Muscle layer of colon (tissue), 2 donors: ENCODE results near the gene NIPBL.
"Not testable (repeated sequence)": the region's sequence is repeated elsewhere in the genome, so short reads cannot be mapped to it uniquely, and the experiment has no call there.

ENCODE experiments used
- H3K27ac ChIP-seq: one replicate; pipeline ENCODE4 v1.7.0; 2013; ENCODE audit warnings: low read depth, mild to moderate bottlenecking, low read length, moderate library complexity
- H3K27me3 ChIP-seq, 2 donors: one replicate each; pipeline ENCODE4 v1.7.0; 2013; ENCODE audit warnings: low read length in 2 of 2, mild to moderate bottlenecking in 2 of 2; ENCODE audit not compliant: insufficient read depth in 2 of 2, control insufficient read depth in 1 of 2
- H3K36me3 ChIP-seq: one replicate; pipeline ENCODE4 v1.7.0; 2013; ENCODE audit warnings: mild to moderate bottlenecking, low read length; ENCODE audit not compliant: insufficient read depth
- H3K4me1 ChIP-seq: one replicate; pipeline ENCODE4 v1.7.0; 2013; ENCODE audit warnings: mild to moderate bottlenecking, low read length; ENCODE audit not compliant: insufficient read depth
- H3K4me3 ChIP-seq, 2 donors: one replicate each; pipeline ENCODE4 v1.7.0; 2013; ENCODE audit warnings: low read length in 2 of 2, low read depth in 1 of 2, mild to moderate bottlenecking in 1 of 2, moderate library complexity in 1 of 2
- H3K9ac ChIP-seq: one replicate; pipeline ENCODE4 v1.7.0; 2013; ENCODE audit warnings: low read length
- H3K9me3 ChIP-seq: one replicate; pipeline ENCODE4 v1.7.0; 2013; ENCODE audit warnings: mild to moderate bottlenecking, low read length
- donor health status: abdominal sarcoma.
- donor health status: Adenocarcinoma of cecum.

The NIPBL gene

GRCh38 chr5:36916614-36917013 is 40.0 kb downstream of the NIPBL start:
- not testable (repeated sequence) for H3K9me3 ChIP-seq, H3K9ac ChIP-seq, H3K4me3 ChIP-seq, H3K27me3 ChIP-seq, H3K4me1 ChIP-seq, H3K36me3 ChIP-seq, H3K27ac ChIP-seq

GRCh38 chr5:36917358-36917757 is 40.8 kb downstream of the NIPBL start:
- not testable (repeated sequence) for H3K9me3 ChIP-seq, H3K4me1 ChIP-seq, H3K27me3 ChIP-seq, H3K4me3 ChIP-seq, H3K36me3 ChIP-seq, H3K27ac ChIP-seq, H3K9ac ChIP-seq

GRCh38 chr5:36919238-36919637 is 42.7 kb downstream of the NIPBL start:
- Histone ChIP-seq H3K4me3 (no peak overlapping the region), H3K9me3 (no peaks in the 10 kb centered on the region), H3K4me1 (peaks cover 7% of the 10 kb centered on the region), H3K9ac (no peak overlapping the region), H3K27ac (no peak overlapping the region), H3K36me3 (no peaks in the 10 kb centered on the region), H3K27me3 (no peaks in the 10 kb centered on the region)

GRCh38 chr5:36919650-36920049 is 43.1 kb downstream of the NIPBL start:
- Histone ChIP-seq H3K36me3 (no peaks in the 10 kb centered on the region), H3K27me3 (no peaks in the 10 kb centered on the region), H3K27ac (no peak overlapping the region), H3K9ac (no peak overlapping the region), H3K9me3 (no peaks in the 10 kb centered on the region), H3K4me3 (no peak overlapping the region), H3K4me1 (peaks cover 7% of the 10 kb centered on the region)

GRCh38 chr5:36928947-36929346 is 52.4 kb downstream of the NIPBL start:
- H3K9ac ChIP-seq = no peak overlapping the region
- no peaks in the 10 kb centered on the region for H3K27me3 ChIP-seq
- H3K9me3 ChIP-seq = no peaks in the 10 kb centered on the region
- no peak overlapping the region for H3K4me3 ChIP-seq
- H3K4me1 ChIP-seq = peaks cover 12% of the 10 kb centered on the region
- H3K27ac ChIP-seq = no peak overlapping the region
- no peaks in the 10 kb centered on the region for H3K36me3 ChIP-seq

- H3K36me3 ChIP-seq = no peaks in the 10 kb centered on the region
- H3K9ac ChIP-seq = no peak overlapping the region
- no peak overlapping the region for H3K4me3 ChIP-seq
- H3K27me3 ChIP-seq = no peaks in the 10 kb centered on the region
- peaks cover 17% of the 10 kb centered on the region for H3K4me1 ChIP-seq
- H3K27ac ChIP-seq = no peak overlapping the region
- H3K9me3 ChIP-seq = no peaks in the 10 kb centered on the region
Observed at GRCh38 chr5:36929438-36929837, 52.9 kb downstream of the NIPBL start.

- no peaks in the 10 kb centered on the region for H3K9me3 ChIP-seq
- H3K36me3 ChIP-seq = no peaks in the 10 kb centered on the region
- no peak overlapping the region for H3K9ac ChIP-seq
- H3K4me3 ChIP-seq = no peak overlapping the region
- no peaks in the 10 kb centered on the region for H3K27me3 ChIP-seq
- peaks cover 30% of the 10 kb centered on the region for H3K4me1 ChIP-seq
- no peak overlapping the region for H3K27ac ChIP-seq
Observed at GRCh38 chr5:36932056-36932455, 55.5 kb downstream of the NIPBL start.

- no peaks in the 10 kb centered on the region for H3K27me3 ChIP-seq
- H3K27ac ChIP-seq = no peak overlapping the region
- H3K36me3 ChIP-seq = no peaks in the 10 kb centered on the region
- H3K4me3 ChIP-seq = no peak overlapping the region
- H3K4me1 ChIP-seq = peaks cover 30% of the 10 kb centered on the region
- no peak overlapping the region for H3K9ac ChIP-seq
- H3K9me3 ChIP-seq = no peaks in the 10 kb centered on the region
Observed at GRCh38 chr5:36932699-36933098, 56.1 kb downstream of the NIPBL start.

GRCh38 chr5:36934740-36935356 is 58.3 kb downstream of the NIPBL start:
- Histone ChIP-seq H3K27me3 (no peaks in the 10 kb centered on the region), H3K4me1 (peaks cover 22% of the 10 kb centered on the region), H3K9me3 (no peaks in the 10 kb centered on the region), H3K9ac (no peak overlapping the region), H3K4me3 (no peak overlapping the region), H3K36me3 (no peaks in the 10 kb centered on the region), H3K27ac (no peak overlapping the region)

GRCh38 chr5:36935805-36936204 is 59.2 kb downstream of the NIPBL start:
- no peak overlapping the region for H3K4me3 ChIP-seq
- no peaks in the 10 kb centered on the region for H3K9me3 ChIP-seq
- no peaks in the 10 kb centered on the region for H3K36me3 ChIP-seq
- H3K27ac ChIP-seq = no peak overlapping the region
- no peak overlapping the region for H3K9ac ChIP-seq
- H3K4me1 ChIP-seq = peaks cover 29% of the 10 kb centered on the region
- H3K27me3 ChIP-seq = no peaks in the 10 kb centered on the region

GRCh38 chr5:36936309-36936708 is 59.7 kb downstream of the NIPBL start:
- peaks cover 29% of the 10 kb centered on the region for H3K4me1 ChIP-seq
- H3K9me3 ChIP-seq = no peaks in the 10 kb centered on the region
- no peak overlapping the region for H3K9ac ChIP-seq
- no peaks in the 10 kb centered on the region for H3K36me3 ChIP-seq
- no peaks in the 10 kb centered on the region for H3K27me3 ChIP-seq
- no peak overlapping the region for H3K27ac ChIP-seq
- H3K4me3 ChIP-seq = no peak overlapping the region

GRCh38 chr5:36938129-36938528 is 61.6 kb downstream of the NIPBL start:
- Histone ChIP-seq H3K9ac (no peak overlapping the region), H3K36me3 (no peaks in the 10 kb centered on the region), H3K4me1 (peaks cover 29% of the 10 kb centered on the region), H3K9me3 (no peaks in the 10 kb centered on the region), H3K27me3 (no peaks in the 10 kb centered on the region), H3K27ac (no peak overlapping the region), H3K4me3 (no peak overlapping the region)
